ENCODE results near the gene PDE7B. TPM values are rescaled to one million over a fixed set of nuclear protein-coding genes. Genes with fewer than 3 reads are reported as not detected.
A peak's percentile ranks its signal among the peaks of the same experiment; 100 is the strongest.
"Not testable (repeated sequence)": the region's sequence is repeated elsewhere in the genome, so short reads cannot be mapped to it uniquely, and the experiment has no call there.

PDE7B gene
- total RNA-seq, 1 donor from 2014 or later, result 6.5 TPM

- peak; percentile 24 to 56 for DNase-seq (ENCODE audit: low read depth in 2 of 2)
These were observed 252.3 kb downstream of the PDE7B start for GRCh38 chr6:136103763-136104311.

- DNase-seq (ENCODE audit: low read depth in 2 of 2), result no peak
These were observed 253.1 kb downstream of the PDE7B start for GRCh38 chr6:136104556-136104955.

GRCh38 chr6:136105797-136106196, 254.3 kb downstream of the PDE7B start:
- not testable (repeated sequence) for DNase-seq (ENCODE audit: low read depth in 2 of 2)

GRCh38 chr6:136108361-136108945, 257.0 kb downstream of the PDE7B start:
- DNase-seq (ENCODE audit: low read depth in 2 of 2), result peak in 1 of 2 donors; percentile 78

- no peak for DNase-seq (ENCODE audit: low read depth in 2 of 2)
These were observed 260.3 kb downstream of the PDE7B start for GRCh38 chr6:136111831-136112230.

- DNase-seq (ENCODE audit: low read depth in 2 of 2), result no peak
These were observed 260.8 kb downstream of the PDE7B start for GRCh38 chr6:136112262-136112661.

- DNase-seq (ENCODE audit: low read depth in 2 of 2), result peak; percentile 78 to 90
These were observed 262.3 kb downstream of the PDE7B start for GRCh38 chr6:136113736-136114173.

GRCh38 chr6:136114661-136115060, 263.2 kb downstream of the PDE7B start:
- no peak for DNase-seq (ENCODE audit: low read depth in 2 of 2)

GRCh38 chr6:136115941-136116340, 264.4 kb downstream of the PDE7B start:
- DNase-seq (ENCODE audit: low read depth in 2 of 2), result no peak

GRCh38 chr6:136117081-136117480, 265.6 kb downstream of the PDE7B start:
- no peak for DNase-seq (ENCODE audit: low read depth in 2 of 2)

- DNase-seq (ENCODE audit: low read depth in 2 of 2), result no peak
These were observed 267.3 kb downstream of the PDE7B start for GRCh38 chr6:136118787-136119186.

GRCh38 chr6:136123468-136123867, 272.0 kb downstream of the PDE7B start:
- no peak for DNase-seq (ENCODE audit: low read depth in 2 of 2)

GRCh38 chr6:136125585-136125984, 274.1 kb downstream of the PDE7B start:
- DNase-seq (ENCODE audit: low read depth in 2 of 2), result no peak

GRCh38 chr6:136127873-136128272, 276.4 kb downstream of the PDE7B start:
- no peak for DNase-seq (ENCODE audit: low read depth in 2 of 2)

- no peak for DNase-seq (ENCODE audit: low read depth in 2 of 2)
These were observed 277.9 kb downstream of the PDE7B start for GRCh38 chr6:136129365-136129764.

GRCh38 chr6:136134268-136134667, 282.8 kb downstream of the PDE7B start:
- no peak for DNase-seq (ENCODE audit: low read depth in 2 of 2)

GRCh38 chr6:136134751-136135150, 283.2 kb downstream of the PDE7B start:
- DNase-seq (ENCODE audit: low read depth in 2 of 2), result no peak

- DNase-seq (ENCODE audit: low read depth in 2 of 2), result no peak
These were observed 284.8 kb downstream of the PDE7B start for GRCh38 chr6:136136274-136136673.

GRCh38 chr6:136137008-136137692, 285.6 kb downstream of the PDE7B start:
- DNase-seq (ENCODE audit: low read depth in 2 of 2), result no peak

GRCh38 chr6:136137739-136138402, 286.4 kb downstream of the PDE7B start:
- no peak for DNase-seq (ENCODE audit: low read depth in 2 of 2)

- DNase-seq (ENCODE audit: low read depth in 2 of 2), result not testable (repeated sequence)
These were observed 287.6 kb downstream of the PDE7B start for GRCh38 chr6:136139111-136139510.

GRCh38 chr6:136144251-136145023, 292.9 kb downstream of the PDE7B start:
- DNase-seq (ENCODE audit: low read depth in 2 of 2), result no peak
